HG03175 (cell line): ENCODE data around the gene EEA1.
"Not testable (repeated sequence)": the region's sequence is repeated elsewhere in the genome, so short reads cannot be mapped to it uniquely, and the experiment has no call there.

Experiments
- ATAC-seq: cut with Tn5 transposase; IDR thresholded peaks from one replicate; pipeline ENCODE4 v1.9.1; 2021; ENCODE audit warnings: mild to moderate bottlenecking, moderate library complexity; ENCODE audit not compliant: unreplicated experiment

The EEA1 gene

DNA sequence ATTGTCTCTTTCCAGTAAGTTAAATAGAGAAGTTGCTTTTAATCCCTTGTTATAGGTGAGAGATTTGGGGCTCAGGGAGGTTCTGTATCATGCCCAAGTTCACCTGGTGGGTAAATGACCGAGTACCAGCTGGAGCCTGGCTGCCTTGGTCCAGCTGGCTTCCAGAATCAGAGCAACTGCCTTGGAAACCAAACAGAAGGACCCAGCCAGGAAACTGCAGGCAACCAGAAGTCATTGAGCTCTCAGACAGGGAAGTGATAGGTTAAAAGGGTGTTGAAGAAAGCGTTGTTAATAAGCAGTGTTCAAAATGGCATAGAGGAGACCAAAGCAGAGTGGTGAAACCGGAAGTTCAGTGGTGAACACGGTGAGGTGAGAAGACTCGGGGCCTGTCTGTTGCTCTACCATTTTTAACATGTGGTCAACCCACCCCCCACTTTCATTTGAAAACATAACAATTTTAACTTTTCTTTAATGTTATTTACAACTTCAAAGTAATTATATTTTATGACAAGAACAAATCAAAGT is 171.4 kb downstream of the EEA1 start:
- peak; percentile 75 for ATAC-seq

DNA sequence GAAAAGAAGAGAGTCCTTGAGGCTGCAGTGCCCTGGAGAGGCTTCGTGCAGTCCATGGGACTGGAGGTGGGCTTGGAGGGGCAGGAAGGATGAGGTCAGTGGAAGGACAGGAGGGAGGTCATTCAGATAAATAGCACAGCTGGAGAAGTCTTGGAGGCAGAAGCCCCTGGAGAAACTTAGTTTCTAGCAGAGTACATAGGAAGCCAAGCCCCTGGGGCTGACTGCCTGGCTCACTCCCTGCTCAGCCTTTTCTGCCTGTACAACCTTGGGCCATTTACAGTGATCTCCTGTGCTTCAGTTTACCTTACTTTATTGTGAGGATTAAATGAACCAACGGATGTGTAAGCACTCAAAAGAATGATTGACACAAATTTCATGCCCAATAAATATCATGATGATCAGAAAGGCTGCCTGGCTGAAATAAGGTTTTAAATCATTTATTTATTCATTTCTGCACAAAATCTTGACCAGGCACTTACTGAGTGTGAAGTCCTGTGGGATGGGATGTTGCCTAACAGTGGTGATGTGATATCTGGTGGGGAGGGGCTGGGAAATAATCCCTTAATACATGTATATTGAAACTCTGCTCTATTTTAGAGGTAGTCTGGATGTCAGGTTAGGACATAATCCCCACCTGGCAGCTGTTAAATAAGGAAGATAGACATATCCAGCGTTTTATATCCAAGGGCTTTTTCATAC is 172.0 kb downstream of the EEA1 start:
- no peak for ATAC-seq

DNA sequence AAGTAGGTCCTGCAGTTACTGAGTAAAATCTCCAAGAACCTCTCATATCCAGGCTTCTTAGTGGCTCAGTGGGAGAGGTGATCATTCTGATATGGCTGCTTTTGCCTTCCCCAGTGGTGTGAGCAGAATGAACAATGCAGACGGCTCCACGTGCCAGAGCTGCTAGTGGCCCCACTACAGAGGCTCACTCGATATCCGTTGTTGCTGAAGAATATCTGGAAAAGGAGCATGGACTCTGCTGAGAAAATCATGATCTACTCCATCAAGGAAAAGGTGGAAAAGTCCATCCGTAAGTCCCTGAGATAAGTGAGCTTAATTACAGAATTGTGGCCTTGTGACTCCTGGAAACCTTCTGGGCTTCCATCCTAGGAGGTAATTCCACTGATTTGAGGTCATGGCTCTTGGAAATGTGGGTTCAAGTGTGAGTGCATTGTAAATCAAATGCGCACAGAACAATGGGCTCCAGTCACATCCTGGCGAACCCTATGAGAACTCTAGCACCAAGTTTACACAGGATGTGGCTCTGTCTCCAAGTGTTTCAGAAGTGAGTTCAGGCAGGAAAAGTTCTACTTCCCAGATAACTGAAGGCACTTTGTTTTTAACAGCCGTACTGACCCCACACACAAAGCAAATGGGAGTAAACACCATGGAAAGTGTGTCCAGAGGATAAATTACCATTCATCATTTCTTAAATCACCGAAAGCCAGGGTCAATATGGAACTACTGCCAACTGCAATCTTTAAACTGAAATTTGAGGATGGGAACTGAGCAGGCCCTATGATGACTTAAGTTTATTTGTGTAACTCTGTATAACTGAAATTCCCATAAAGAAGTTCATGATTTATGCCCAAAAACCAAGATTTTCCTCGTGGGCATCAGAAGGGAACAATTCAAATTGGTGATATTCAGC is 174.9 kb downstream of the EEA1 start:
- ATAC-seq, result no peak

GRCh38 chr12:92749691-92750090 is 179.4 kb downstream of the EEA1 start:
- ATAC-seq, result not testable (repeated sequence)

DNA sequence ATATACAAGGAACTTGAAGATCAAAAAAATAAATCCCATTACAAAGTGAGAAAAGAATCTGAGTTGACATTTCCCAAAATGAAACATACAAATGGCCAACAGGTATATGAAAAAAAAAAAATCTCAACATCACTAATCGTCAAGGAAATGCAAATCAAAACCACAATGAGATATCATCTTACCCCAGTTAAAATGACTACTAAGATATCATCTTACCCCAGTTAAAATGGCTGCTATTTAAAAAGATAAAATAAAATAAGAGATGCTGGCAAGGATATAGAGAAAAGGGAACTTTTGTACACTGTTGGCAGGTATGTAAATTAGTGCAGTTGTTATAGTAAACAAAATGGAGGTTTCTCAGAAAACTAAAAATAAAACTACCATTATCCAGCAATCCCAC is 181.9 kb downstream of the EEA1 start:
- no peak for ATAC-seq

DNA sequence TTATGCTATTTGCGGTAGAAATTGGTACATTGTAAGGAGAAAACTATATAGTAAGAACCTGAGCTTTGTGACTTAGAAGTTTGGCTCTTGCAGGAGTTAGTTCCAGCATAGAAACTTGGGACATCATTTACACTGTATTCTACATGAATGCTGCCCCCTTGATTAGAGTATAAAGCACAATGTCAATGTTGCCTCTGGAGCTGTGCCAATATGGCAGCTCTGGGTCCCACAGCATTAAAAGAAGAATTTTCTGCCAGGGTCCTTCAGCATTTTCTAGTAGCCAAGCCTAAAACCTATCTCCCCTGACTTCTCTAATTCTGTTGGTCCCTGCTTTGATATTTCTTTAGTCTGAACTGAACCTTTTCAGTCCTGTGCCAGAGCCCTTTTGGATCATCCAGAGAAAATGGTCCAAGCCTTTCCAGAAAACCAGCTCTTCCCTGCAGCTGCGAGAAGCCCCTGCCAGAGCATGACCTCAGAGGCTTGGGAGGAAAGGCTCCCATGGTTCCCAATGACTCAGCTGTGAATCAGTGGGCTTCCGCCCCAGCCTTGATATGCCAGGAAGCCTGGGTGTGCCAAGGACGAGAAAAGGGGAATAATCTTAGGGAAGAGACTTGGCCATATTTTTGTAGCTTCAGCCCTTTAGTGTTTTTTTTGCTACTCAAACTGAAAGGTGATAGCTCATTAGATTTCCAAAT is 183.1 kb downstream of the EEA1 start:
- ATAC-seq, result no peak

- ATAC-seq, result no peak
Observed at GRCh38 chr12:92743026-92743425, 186.1 kb downstream of the EEA1 start.

GRCh38 chr12:92740411-92740810 is 188.7 kb downstream of the EEA1 start:
- no peak for ATAC-seq

GRCh38 chr12:92739113-92739512 is 190.0 kb downstream of the EEA1 start:
- no peak for ATAC-seq

DNA sequence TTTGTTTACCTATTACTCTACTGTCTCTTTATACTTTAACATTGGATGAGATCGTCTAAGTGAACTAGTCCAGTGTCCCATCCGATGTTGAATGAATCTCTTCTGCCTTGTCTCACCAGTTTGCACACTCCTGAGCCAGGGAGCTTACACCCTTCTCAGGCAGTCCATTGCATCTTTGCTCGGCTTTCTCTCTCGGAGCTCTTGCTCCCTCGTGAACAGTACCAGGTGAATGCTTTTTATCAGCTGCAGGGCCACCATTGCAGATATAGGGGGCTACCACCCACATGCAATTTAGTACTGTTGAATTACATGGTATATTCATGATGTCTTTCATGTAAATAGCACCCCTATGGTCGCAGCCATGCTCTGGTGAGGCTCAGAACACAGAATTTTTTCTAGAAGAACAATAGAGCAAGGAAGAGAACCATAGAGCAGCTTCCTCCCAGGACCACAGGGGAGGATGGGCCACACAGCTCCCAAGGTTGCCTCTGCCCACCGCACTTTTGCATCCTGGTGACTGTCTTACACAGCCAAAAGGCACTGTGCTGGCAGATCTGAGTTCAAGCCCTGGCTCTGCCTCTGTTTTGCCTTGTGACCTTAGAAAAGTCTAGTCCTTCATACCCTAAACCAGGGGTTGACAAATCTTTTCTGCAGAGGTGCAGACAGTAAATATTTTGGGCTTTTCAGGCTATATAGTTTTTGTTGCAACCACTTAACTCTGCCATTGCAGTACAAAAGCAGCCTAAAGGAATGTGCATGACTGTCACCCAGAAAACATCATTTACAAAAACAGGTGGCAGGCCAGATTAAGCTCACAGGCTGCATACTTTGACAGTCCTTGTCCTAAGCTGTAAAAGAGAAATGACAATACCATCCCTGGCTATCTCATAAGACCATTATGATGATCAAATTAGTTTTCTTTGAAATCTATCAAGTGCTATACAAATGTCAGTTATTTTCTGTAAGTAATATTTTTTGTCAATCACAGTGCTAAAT is 190.9 kb downstream of the EEA1 start:
- ATAC-seq, result no peak

GRCh38 chr12:92736605-92737004 is 192.5 kb downstream of the EEA1 start:
- ATAC-seq, result no peak

- ATAC-seq, result no peak
Observed at GRCh38 chr12:92735131-92735721, 193.9 kb downstream of the EEA1 start.

GRCh38 chr12:92733661-92734060 is 195.4 kb downstream of the EEA1 start:
- no peak for ATAC-seq

GRCh38 chr12:92733181-92733580 is 195.9 kb downstream of the EEA1 start:
- no peak for ATAC-seq

DNA sequence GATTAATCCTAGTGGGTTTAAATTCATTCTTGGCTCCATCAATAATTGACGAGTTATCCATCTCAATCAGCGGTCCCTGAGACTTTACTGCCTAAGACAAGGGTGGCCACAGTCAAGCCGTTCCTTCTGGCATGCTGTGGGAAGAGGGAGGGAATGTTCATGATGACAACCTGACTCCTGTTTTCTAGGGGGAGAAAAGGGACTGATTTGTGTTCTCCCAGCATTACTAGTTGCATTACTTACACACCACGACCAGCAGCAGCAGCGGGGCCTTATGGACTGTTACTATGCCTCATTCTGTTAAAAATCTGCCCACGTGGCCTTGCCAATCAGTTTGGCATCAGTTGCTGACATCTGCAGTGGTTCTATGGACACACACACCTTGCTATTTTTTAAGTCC is 196.4 kb downstream of the EEA1 start:
- no peak for ATAC-seq

DNA sequence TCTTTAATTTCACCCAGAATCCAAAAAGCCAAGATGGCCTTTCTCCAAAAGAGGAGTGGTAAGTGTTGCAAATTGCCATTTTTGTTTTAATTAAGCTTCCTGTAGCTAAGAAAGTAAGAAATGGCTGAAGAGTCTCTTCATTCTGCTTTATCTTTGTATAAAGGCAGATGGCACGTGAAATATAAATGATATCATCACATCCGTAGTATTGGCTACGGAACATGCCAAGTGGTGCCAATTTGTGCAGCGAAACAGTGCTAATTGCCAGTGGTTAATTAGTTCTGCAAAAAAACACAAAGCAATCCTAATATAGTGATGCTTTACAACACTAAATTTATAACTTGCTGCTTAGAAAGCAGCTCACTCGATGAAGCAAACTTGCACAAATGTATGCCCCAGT is 196.9 kb downstream of the EEA1 start:
- no peak for ATAC-seq

DNA sequence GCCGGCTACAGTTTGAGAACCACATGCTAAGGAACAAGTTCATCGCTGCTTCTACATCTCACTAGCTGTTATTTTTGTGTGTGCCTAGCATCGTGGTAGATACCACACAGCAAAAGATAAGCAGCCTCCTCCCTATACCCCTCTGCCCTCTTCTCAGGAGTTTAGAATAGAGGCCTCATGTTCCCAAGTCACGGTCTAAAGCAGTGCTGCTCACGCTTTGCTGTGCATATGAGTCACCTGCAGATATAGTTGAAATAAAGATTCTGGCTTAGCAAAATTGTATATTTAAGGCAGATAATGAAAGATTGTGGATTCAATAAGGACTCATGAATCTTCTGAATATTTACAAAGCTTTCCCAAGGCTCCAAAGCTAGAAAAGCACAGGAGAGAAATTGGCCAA is 198.3 kb downstream of the EEA1 start:
- no peak for ATAC-seq

DNA sequence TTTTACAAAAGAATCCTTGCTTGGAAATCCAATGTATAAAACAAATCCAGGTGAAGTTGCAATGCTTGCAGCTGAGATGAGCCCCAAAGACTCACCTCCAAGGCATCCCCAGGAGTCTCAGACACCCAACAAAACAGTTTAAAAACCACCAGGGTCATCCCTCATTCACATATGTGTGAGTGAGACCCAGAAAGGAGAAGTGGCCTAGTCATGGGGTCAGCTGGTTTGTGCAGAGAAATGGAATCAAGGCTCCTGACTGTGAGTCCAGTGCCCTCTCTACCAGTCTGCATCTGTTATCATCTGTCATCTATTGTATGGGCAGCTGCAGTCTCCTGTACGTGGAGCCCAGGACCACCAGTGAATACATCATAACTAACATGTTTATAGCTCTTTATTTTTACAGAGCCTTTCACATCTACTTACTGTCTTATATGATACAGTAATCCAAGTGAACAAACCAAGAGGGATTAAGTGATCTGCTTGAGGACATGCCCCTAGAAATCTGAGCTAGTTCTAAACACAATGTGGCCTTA is 199.3 kb downstream of the EEA1 start:
- ATAC-seq, result peak; percentile 57

DNA sequence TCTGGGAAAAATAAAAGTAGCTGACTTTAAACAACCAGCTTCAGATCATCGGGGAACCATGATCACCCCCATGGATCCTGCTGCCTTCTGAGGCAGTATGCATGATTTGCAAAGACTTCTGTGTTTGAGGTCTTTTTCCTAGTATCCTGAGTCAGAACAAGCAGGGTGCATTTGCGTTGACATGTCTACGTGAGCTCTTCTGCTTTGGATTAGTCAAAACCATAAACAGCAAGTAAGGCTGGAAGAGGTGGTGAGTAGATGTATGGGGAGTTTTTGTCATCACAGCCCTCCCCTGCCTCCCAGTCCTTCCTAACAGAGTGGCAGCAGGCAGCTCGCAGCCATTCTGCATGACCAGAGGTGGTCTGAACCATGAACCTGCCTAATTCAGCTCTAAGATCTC is 202.2 kb downstream of the EEA1 start:
- ATAC-seq, result no peak

DNA sequence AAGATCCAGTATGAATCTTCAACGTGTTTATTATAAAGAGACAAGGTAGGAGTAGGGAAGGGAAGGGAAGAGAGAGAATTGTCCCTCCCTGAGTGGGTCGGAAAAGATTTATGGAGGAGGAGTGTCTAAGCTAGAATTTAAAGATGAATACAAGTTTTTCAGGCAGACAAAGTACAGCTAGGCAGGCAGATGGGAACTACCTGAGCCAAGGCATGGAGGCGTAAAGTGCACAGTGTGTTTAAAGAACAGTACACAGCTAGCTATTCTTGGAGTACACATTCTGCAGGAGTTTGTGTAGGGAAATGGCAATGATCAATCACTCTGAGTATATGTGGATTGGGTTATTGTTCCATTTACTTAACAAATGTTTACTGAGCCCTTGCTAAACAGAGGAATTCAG is 206.2 kb downstream of the EEA1 start:
- no peak for ATAC-seq
